Measurements from ENCODE around the gene CLIC5.

DNA sequence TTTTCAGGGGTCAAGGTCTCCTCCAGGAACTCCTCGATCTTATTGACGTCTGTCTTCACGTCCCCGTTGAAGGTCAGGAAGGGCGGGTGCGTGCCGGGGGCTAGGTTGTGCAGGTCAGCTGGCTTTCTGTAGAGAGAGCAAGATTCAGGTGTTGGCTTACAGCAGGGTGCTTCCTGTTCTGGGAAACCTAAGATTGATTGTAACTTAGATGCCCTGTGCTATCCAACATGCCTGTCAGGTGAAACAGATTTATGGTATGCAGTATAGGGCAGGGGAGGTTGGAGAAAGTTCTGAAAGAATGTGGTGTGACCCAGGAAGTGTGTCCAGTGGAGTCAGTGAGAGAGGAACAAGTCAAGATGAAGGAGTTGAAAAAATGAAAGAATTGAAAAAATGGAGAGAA, 66.4 kb downstream of the CLIC5 start:
- TF ChIP-seq CTCF (conservative IDR thresholded peaks at IDR 0.05) (no peak), ZFX (IDR thresholded peaks at IDR 0.05) (no peak)
